Stimulated activated CD8-positive, alpha-beta memory T cell treated with anti-CD3 and anti-CD28 coated beads, Interleukin-12 subunit alpha, Interleukin-12 subunit beta, amount 100 ng/mL, for 1 hour (primary cell): ENCODE measurements around the gene LMTK2.

ENCODE experiments used
- DNase-seq: peaks from one replicate; pipeline ENCODE4 v3.0.0-alpha.2; 2020; ENCODE audit warnings: low read depth

LMTK2 gene

DNA sequence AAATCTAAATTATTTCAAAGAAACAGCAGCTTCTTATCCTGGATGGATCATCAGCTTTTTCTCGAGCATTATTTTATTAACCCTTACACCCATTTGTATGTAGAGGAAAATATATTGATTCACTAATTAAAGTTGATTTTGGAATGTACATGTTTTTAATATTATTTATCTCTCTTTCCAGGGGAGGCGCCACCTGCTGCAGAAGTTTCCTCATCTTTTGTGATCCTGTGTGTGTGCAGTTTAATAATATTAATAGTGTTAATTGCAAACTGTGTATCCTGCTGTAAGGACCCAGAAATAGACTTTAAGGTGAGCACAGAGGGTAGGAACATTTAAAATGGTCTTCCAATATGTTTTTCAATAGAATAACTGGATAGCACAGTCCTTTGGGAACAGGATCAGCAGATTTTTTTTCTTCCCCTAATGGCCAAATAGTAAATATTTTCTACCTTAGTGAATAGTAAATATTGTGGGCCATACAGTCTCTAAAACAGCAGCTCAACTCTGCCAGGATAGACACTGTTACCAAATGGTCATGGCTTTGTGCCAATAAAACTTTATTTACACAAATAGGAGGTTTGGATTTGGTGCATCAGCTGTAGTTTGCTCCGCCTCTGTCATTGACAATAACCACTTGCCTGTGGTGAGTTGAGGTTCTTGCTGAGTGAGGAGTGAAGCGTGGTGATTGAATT, 30.6 kb downstream of the LMTK2 start:
- DNase-seq: no peak

DNA sequence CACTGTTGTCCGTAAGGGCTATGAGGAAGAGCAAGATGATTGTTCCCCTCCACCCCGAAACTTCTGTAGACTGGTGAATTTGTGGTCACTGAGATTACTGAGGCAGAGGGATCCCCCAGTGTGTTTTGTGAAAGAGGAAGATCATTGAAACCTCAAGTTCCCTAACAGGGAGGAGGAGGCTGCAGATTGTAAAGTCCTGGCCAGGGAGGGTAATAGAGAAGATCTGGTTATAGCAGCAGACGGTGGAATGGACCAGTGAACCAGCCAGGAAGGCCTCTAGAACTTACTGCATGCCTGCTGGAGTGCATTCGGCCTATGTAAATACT, 31.1 kb downstream of the LMTK2 start:
- no peak for DNase-seq

DNA sequence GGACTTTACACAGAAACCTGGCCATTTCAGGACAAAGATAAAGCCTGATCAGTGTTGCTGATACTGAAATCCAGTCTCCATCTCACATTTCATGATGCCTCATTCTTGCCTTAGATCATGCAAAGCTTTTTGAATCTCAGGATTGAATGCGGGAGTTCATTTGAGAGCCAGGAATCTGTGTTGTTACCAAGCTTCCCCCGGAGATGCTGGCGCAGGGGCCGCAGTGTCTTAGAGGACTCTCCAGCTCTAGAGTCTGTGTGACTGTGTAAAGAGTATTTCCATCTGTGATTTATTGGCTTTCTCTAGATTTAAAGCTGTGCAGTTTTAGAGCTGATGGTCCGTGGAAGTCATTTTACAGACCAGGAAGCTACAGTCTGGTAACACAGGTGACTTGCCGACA, 32.0 kb downstream of the LMTK2 start:
- DNase-seq: no peak

DNA sequence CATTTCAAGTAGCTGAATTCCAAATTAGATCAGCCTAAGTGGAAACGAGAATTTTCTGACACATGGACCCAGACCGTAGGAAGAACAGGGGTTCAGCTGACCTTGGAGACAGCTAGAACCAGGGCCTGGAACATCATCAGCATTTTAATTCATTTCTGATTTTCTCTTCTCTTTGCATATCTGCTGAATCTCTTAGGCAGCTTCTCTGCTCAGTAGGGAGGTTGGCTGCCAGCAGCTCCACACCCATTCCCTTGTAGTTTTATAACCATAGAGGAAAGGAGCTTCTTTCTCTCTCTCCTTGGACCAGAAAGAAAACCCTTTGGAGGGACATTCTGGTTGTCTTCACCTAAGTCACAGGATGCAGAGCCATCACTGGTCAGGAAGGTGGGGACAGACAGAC, 36.0 kb downstream of the LMTK2 start:
- DNase-seq: no peak

DNA sequence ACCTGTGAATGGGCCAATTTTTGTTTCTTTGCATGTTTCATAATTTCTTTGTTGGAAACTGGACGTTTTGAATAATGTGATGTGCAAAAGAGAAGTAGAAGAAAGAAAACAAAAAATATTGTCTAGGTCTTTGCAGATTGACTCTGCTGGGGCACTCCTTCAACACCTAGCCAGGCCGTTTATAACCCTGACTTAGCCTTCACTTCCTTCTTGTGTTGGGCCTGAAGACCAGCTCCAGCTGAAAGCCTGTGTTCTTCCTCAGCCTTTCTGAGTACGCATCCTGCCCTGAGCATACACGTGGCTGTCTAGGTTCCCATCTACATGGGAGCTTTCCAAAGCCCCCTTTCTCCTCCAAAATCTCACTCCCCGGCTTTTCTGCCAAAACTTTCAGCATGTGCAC, 41.9 kb downstream of the LMTK2 start:
- DNase-seq: no peak

DNA sequence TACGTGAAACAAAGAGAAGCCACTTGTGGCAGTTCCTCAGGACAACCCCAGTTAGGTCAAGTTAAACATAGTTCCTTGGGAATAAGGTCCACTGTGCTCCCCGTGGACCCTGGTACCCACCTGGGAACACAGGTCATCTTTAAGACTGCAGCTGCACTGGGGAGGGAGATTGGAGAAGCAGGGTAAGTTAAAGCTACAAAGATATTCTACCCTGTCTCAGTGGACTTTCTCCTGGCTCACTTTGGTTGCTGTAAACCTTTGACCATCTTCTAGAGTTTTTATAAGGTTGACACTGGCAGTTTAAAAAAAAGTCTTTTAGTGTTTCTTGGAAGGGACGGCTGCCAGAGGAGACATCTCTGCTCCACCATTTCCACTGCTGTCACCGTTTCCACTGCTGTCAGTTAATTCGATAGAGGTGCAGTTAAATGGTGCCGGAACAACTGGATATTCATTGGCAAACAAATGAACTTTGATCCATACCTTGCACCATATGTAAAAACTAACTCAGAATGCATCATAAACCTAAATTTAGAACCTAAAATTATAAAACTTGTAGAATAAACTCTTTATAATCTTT, 42.5 kb downstream of the LMTK2 start:
- DNase-seq: no peak

DNA sequence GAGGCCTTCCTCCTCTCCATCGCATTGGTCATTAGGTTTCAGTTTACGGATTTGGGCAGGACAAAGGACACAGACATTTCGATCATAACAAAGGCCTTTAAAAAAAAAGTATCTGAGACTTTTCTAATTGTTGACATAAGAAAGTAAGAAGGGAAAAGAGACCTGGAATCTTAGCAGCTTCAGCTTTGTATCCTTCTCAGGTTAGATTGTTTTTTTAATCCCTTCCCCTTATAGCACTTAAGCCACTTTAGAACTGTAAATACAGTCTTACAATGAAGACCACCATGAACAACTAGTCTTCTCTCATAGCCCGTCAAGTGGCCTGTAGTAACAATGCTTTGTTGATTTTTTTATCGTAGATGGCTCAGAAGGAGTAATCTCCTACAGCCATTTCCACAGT, 45.2 kb downstream of the LMTK2 start:
- DNase-seq: no peak

DNA sequence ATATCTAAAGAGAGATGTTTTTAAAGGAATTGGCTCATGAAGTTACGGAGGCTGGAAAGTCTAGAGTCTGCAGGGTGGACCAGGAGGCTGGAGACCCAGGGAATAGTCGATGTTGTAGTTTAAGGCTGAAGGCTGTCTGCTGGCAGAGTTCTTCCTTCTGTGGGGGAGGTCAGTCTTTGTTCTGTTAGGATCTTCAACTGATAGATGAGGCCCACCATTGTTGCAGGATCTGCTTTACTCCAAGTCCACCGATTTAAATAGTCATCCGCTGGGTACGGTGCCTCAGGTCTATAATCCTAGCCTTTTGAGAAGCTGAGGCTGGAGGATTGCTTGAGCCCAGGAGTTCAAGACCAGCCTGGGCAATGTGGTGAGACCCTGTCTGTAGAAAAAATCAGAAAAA, 50.0 kb downstream of the LMTK2 start:
- no peak for DNase-seq

DNA sequence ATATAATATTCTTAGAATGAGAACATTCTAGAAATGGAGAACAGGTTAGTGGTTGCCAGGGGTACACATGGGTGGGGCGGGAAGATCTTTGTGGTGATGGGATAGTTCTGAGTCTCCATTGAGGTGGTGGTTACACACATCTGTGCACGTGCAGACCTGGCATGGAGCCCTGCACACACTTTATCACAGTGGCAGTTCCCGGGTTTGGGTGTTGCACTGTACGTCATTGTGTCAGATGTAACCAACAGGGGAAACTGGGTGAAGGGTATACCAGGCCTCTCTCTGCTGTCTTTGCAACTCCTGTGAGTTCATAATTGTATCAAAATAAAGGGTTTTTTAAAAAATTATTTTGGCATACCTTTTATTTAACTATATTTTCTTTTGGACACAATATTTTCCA, 51.1 kb downstream of the LMTK2 start:
- no peak for DNase-seq

DNA sequence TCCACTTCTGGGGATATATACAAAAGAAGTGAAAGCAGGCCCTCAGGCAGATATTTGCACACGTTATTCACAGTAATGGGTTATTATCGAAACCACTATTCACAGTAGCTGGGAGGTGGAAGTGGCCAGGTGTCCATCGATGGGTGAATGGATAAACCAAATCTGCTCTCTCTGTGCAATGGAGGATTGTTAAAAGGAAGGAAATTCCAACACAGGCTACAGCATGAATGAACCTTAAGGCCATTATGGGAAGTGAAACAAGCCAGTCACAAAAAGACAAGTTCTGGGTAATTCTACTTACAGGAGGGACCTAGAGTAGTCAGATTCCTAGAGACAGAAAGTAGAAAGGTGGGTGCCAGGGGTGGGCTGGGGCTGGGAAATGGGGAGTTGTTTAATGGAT, 56.1 kb downstream of the LMTK2 start:
- DNase-seq: no peak

DNA sequence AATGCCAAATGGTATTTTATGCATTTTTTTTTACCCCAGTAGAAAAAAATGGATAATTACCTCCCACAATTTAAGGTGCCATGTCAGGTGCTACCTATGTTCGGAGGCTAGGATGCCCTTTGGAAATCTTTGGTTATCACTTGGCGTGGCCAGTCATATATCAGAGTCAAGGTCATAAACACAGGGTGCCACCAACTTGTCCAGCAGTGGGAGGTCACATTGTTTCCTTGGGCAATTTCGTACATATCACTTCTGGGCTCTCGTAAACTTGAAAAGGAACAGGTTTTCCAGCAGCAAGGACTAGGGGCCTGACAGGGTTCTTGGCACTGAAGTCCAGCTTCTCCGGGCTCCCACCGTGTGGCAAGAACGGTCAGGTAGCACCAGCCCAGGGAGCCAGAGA, 56.6 kb downstream of the LMTK2 start:
- DNase-seq: no peak

DNA sequence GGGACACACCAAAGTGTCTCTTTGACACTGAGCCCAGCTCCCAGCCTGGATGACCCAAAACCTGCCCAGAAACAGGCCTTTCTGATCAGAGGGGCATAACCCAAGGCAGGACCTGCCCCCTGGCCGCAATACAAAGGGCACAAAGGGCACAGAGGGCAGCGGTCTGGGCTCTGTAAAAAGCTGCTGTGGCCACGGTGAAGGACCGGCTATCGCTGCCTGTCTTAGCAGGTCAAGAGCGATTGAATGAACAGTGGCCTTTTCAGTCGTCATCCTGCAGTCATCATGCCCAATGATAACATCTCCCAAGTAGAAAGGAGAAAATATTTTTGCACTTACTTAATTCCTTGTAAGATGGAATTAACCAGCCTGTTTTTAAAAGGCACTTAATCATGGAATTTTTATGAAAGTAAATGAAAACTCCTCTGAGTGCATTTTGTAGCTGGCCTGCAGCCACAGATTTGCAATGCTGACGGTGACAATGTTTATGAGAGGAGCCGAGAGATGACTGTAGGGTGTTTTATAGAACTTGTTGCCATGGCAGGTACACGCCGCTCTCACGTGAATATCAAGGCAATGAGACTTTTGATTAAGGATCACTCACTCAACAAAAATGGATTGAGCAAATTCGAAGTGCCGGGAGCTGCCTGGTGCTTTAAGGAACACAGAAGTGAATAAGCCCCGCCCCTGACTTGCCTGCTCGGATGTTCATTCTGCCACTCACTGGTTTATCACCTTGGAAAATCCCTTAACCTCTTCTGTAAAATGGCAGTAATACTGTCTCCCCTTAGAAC, 57.2 kb downstream of the LMTK2 start:
- no peak for DNase-seq

DNA sequence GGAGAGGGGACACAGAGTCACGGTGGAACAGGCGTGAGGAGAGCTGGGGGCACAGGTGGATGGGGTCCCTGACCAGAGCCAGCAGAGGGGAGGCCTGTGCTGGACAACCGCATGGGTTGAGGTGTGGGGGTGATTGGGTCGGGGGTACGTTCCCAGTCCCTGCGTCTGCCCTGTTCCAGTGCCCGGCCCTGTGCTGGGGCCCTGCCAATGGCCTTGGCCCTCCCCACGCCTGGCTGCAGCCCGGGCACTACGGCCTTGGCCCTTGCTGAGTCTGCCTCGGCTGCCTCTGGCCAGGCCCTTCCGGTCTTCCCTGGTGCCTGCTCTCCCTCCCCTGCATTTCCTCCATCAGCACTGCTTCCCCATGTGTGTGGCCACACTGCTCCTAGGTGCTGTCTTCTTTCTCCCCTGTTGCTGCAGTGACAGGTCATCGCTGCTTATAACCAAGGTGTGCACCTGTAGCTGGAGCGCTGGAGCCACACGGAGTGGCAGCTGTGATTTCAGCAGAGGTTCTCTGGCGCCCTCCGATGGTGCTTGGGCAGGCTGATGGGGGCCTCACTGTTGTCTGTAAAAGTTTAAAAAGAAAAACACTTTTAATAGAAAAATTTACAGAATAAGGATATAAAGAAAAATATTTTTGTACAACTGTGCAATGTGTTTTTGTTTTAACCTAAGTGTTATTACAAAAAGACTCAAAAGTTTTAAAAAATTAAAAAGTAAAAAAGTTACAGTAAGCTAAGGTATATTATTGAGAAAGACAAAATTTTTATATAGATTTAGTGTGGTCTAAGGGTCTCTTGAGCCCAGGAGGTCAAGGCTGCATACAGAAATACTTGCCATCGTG, 59.4 kb downstream of the LMTK2 start:
- DNase-seq: peak; percentile 29

DNA sequence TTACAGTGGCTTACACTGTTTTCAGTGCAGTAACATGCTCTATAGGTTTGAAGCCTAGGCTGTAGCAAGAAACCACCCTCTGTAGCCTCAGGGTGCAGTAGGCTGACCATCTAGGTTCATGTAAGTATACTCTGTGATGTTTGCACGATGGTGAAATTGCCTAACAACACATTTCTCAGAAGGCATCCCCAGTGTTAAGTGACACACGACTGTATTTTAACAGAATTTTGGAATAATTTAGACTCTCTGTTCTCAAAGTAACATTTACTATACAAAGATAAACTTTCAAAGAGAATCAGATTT, 60.0 kb downstream of the LMTK2 start:
- DNase-seq: no peak

DNA sequence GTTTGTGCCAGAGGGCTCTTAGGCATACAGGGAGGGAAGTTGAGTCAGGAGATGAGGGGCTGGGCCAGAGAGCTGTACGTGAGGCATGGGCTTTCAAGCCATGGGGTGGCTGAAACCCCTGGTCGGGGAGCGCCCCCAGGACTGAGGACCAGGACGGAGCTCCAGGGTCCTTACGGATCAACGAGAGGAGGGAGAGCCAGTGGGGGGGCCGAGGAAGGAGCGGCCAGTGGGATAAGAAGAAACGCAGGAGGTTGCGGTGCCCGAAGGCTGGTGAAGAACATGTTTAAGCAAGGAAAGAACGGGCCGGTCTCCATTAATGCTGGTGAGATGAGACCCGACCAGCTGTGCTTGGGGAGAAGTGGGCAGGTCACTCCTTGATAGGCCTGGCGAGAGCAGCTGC, 61.0 kb downstream of the LMTK2 start:
- DNase-seq: no peak

DNA sequence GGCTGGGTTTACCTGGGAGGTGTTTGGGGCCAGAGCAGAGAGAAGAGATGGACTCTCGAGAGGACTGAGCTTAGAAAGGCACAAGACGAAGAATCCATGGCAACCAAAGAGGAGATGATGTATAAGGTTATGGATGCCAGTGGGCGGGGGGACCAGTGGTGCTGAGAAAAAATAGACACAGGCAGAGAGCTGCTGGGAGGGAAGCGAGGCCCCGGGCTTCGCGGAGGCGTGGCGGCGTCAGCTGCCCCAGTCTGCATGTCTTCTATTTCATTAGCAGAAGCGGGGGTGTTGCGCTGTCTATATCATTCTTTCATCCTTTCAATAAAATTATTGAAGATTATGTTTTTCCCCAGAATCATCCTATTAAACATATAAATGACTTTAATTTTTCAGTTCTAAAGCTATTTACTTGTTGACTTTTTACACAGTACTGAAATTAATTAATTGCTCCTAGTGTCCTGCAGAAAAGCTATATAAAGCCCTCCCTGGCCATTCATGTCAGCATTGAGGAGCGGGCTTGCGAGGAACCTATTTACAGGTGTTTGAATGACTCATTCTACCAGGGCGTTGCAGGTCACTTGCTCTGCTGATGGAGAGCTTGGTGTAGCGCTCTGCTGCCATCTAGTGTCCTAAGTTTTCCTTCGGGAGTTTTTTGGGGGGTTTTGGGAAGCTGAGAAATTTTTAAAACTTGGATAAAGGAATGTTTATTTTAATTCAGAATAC, 61.7 kb downstream of the LMTK2 start:
- peak; percentile 61 for DNase-seq

DNA sequence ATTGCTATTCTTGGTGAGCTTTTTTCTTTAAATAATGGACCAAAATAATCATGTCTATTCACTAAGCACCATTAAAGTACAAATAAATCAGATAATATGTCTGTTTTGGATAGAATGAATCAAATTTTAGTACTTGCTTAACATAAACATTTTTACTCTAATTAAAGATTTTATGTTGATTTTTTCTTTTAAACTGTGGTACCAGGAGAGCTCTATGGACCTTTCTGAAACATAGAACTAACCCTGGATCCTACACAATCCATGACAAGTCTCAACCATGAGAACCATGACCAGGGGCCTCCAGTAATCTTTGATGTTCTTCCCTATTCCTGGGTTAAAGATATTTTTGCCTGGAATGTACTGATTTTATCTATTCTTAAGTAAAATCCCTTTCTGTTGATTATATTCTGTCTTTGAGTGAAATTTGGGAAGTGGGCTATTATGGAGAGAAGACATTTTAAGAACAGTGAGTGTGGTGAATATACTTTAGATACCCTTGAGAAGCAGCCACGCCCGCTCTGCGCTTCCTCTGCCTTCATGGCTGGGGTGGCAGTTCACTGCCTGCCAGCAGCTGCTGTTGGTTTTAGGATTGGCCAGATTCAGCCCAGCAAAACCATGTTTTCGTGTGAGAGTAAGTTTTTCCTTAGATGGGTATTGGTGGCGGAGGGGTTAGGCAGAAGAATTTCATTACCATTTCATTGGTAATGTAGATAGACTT, 62.4 kb downstream of the LMTK2 start:
- no peak for DNase-seq

DNA sequence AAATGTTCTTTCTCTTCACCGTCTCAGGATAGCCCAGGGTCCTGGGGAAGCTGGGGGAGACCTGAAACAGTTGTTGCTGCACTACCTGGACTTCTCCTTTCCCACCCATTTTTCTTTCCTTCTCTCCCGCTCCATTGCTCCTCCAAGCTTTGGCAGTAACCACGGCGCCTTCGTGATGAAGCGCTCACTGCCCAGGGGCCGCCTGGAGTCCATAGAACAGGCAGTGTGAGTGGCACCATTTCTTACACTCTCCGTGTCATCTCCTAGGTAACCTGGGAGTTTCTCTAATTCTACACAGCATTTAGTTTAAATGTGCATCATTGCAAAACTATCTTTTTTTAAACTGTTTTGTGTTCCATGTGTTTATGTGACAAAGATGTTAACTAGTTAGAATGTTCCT, 64.3 kb downstream of the LMTK2 start:
- DNase-seq: no peak

DNA sequence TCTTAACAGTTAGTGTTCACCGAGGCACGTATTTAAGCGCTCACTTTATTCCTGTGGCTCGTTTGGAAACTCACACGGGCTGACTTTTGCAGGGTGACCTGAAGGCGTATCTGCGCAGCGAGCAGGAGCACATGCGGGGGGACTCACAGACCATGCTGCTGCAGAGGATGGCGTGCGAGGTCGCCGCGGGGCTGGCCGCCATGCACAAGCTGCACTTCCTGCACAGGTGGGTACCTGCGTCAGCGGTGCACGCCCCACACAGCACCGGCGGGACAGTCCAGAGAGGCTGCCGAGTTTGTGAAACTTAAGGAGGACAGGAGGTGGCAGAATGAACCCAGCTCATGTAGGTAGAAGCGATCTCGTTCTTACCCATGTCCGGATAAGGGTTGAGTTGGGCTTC, 64.8 kb downstream of the LMTK2 start:
- DNase-seq: no peak

DNA sequence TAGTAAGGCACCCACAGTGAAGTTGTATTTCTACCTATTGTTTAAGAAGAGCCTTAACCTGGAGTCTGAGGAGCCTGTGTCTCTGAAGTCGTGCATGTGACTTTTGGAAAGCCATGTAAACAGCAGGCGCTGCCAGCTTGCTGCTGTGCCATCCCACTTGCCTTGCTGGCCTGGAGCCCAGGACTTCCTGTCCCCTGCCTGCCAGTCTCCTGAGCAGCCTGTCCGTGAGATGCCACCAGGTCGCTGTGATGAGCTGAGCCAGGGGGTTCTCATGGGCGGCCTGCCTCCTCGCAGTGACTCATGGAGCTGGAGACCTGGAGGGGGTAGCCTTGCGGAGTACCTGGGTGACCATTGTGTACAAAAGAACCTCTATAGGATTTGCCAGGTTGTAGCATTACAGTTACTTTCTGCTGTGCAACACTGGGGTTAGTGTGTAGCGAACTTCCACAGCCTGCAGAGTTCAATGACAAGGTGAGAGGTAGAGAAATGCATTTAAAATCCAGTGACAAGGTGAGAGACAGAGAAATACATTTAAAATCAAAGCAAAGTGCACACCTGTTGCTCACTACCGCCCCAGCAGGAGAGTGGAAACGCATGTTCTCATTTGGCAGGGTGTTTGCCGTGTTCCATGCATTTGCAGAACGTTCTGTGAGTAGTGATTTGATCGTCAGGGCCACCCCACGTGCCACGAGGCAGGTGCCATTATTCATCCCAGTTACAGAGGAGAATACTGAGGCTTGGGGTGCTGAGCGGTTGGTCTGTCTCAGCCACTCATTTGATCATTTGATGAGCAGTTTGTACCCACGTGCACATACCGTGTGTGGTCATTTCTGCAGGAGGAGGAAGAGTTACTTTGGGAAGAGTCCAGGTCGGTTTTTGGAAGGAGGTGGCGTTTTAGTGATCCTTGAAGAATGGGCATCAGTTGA, 67.9 kb downstream of the LMTK2 start:
- DNase-seq: no peak
